OCI-M2 (cell line): Measurements from ENCODE around the gene SPEM1.

Experiments used
- DNase-seq: peaks from one replicate; lab custom pipeline; 2025; ENCODE audit not compliant: unreplicated experiment; lab: John Stamatoyannopoulos, UW

The SPEM1 gene

GRCh38 chr17:7419819-7420610 lies at the start of gene SPEM1:
Gene SPEM1, plus strand, starts transcription at chr17:7420324. Its CDS starts 61 bp downstream, at chr17:7420385.
- DNase-seq, result no peak

- no peak for DNase-seq
Observed at GRCh38 chr17:7370853-7371252, 49.3 kb upstream of the SPEM1 start.

- DNase-seq, result no peak
Observed at GRCh38 chr17:7374353-7374752, 45.8 kb upstream of the SPEM1 start.

GRCh38 chr17:7379134-7379533 lies 41.0 kb upstream of the SPEM1 start:
- DNase-seq, result no peak

GRCh38 chr17:7380321-7380720 lies 39.8 kb upstream of the SPEM1 start:
- no peak for DNase-seq

- no peak for DNase-seq
Observed at GRCh38 chr17:7380855-7381683, 39.1 kb upstream of the SPEM1 start, which contains the start of gene TNK1. Gene TNK1, plus strand, starts transcription at chr17:7381089. Its CDS starts 1,838 bp downstream, at chr17:7382927.

- DNase-seq, result no peak
Observed at GRCh38 chr17:7382901-7383300, 37.2 kb upstream of the SPEM1 start.

GRCh38 chr17:7383371-7383741 lies 36.8 kb upstream of the SPEM1 start:
- DNase-seq, result no peak

- no peak for DNase-seq
Observed at GRCh38 chr17:7383742-7384488, 36.2 kb upstream of the SPEM1 start.

GRCh38 chr17:7384489-7385081 lies 35.5 kb upstream of the SPEM1 start:
- DNase-seq, result no peak

GRCh38 chr17:7388856-7389255 lies 31.3 kb upstream of the SPEM1 start:
- DNase-seq, result no peak

- no peak for DNase-seq
Observed at GRCh38 chr17:7389924-7390910, 29.9 kb upstream of the SPEM1 start.

- no peak for DNase-seq
Observed at GRCh38 chr17:7391307-7391706, 28.8 kb upstream of the SPEM1 start.

GRCh38 chr17:7392696-7393612 lies 27.2 kb upstream of the SPEM1 start:
- no peak for DNase-seq

GRCh38 chr17:7393613-7394451 lies 26.3 kb upstream of the SPEM1 start:
- no peak for DNase-seq

- DNase-seq, result peak; percentile 6
Observed at GRCh38 chr17:7394452-7395191, 25.5 kb upstream of the SPEM1 start, which contains the start of gene PLSCR3. Gene PLSCR3, minus strand, starts transcription at chr17:7394525. Its CDS starts 415 bp downstream, at chr17:7394110.

- DNase-seq, result no peak
Observed at GRCh38 chr17:7396147-7396546, 24.0 kb upstream of the SPEM1 start.
